ENCODE data around the gene NOX5. TPM values are rescaled to one million over a fixed set of nuclear protein-coding genes. Genes with fewer than 3 reads are reported as not detected.

NOX5 gene
- polyA plus RNA-seq, 3 donors = 0.38 to 0.43 (median 0.40) TPM

GRCh38 chr15:69017978-69018377 is 3.5 kb downstream of the NOX5 start:
- no peak for DNase-seq (ENCODE audit: low read depth in 3 of 3, low spot score in 2 of 3)

GRCh38 chr15:69018951-69019350 is 4.5 kb downstream of the NOX5 start:
- no peak for DNase-seq (ENCODE audit: low read depth in 3 of 3, low spot score in 2 of 3)

GRCh38 chr15:69021895-69022294 is 7.4 kb downstream of the NOX5 start:
- no peak for DNase-seq (ENCODE audit: low read depth in 3 of 3, low spot score in 2 of 3)

GRCh38 chr15:69025320-69025719 is 10.8 kb downstream of the NOX5 start:
- no peak for DNase-seq (ENCODE audit: low read depth in 3 of 3, low spot score in 2 of 3)

DNA sequence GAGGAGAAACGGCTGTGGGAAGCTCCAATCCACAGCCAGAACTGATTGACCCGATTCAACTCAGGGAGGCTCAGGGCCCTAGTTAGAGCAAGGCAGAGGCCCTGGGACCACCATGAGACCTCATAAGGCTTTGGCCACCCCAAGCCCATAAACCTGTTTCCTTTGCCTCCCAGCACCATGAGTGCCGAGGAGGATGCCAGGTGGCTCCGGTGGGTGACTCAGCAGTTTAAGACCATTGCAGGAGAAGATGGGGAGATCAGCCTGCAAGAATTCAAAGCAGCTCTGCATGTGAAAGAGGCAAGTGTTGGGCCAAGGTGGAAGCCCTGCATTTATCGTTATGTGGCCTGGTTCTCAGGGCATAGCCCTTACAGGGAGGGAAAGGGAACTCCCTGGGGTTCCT is 11.9 kb downstream of the NOX5 start:
- no peak for DNase-seq (ENCODE audit: low read depth in 3 of 3, low spot score in 2 of 3)

DNA sequence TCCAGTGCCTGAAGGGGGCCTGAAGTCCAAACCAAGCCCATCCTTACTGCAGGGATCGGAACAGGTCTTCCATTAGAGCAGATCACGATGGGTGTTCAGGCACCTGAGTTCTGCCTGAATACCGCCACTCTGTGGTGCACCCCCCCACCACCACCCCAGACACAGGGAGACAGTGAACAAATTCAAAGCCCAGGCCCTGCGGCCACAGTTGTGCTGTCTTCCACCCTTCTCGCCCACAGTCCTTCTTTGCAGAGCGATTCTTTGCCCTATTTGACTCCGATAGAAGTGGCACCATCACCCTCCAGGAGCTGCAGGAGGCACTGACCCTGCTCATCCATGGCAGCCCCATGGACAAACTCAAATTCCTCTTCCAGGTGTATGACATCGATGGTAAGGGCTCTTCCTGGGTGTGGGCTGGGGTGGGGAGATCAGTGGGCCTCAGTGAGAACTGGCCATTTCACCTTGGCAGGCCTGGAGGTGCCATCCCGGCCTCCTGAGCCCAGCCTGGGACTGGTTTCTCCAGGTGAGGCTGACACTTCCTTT is 13.6 kb downstream of the NOX5 start:
- DNase-seq (ENCODE audit: low read depth in 3 of 3, low spot score in 2 of 3) = no peak

DNA sequence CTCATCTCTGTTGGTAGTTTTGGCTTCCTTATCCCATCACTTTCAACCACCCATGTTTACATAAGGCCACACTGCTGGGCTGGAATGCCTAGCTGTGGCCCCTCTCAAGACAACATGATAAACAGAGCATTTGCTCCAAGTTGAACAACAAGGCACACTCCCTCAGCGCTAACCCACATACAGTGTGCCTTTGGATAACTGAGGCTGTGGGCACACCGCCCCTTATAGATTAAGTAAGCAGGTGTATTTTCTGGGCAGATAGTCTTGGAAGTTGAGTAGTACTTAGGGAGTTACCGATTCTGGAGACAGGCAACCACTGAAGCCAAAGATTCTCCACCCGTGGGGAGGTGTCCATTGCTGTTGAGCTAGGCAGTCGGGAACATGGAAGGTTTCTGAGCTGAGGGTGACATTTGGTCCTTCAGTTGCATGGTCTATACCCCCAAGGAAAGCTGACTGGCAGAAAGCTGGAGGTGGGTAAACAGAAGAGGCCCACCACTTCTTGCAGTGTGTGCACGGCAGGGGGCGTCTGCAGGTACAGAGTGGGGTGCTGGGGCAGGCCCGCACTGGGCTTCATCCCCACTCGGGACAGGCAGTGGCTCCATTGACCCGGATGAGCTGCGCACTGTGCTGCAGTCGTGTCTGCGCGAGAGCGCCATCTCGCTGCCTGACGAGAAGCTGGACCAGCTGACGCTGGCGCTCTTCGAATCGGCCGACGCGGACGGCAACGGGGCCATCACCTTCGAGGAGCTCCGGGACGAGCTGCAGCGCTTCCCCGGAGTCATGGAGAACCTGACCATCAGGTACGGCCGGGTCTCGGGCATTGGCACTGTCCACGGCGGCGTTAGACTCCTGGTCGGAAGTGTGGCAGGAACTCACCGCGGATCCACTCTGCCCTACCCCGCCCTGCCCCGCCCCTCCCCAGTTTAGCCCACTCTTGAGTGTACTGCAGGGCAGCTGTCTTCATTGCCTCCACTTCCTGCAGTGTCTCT is 16.8 kb downstream of the NOX5 start:
- DNase-seq (ENCODE audit: low read depth in 3 of 3, low spot score in 2 of 3) = peak in 1 of 3 donors; percentile 38

DNA sequence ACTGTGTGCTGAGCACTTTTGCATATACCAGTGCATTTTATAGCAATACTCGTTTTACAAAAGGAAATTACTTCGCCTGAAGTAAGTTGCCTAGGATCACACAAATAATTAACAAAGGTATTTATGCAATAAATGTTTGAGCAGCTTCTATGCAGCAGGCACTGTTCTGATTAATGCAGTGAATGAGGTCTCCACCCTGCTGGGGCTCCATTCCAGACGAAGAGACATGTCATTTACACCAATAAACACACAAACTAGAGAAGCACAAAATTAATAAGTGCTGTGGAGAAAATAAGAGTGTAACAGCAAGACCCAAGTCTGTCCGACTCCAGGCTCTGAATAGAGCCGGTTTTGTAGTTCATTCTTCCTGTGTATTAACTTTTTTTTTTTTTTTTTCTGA is 17.5 kb downstream of the NOX5 start:
- DNase-seq (ENCODE audit: low read depth in 3 of 3, low spot score in 2 of 3) = no peak

DNA sequence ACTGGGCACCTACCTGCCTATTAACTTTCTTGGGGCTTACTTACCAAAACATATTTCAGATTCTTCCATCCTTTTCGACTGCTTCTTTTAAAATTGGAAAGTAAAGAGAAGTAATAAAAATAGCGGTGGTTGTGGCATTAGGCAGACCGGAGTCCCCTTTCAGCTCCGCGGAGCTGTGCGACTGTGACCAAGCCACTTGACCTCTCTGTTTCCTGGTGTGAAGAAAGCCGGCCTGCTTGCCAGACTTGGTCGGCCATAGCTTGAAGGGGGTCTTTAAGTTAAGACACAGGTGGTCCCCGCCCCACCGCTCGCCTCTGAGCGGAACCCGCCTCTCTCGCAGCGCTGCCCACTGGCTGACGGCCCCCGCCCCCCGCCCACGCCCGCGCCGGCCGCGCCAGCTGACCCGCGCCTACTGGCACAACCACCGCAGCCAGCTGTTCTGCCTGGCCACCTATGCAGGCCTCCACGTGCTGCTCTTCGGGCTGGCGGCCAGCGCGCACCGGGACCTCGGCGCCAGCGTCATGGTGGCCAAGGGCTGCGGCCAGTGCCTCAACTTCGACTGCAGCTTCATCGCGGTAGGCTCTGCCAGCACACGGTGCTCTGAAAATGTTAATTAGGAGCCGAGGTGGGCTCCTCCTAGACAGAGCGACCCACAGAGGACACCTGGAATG is 18.3 kb downstream of the NOX5 start:
- DNase-seq (ENCODE audit: low read depth in 3 of 3, low spot score in 2 of 3) = no peak

DNA sequence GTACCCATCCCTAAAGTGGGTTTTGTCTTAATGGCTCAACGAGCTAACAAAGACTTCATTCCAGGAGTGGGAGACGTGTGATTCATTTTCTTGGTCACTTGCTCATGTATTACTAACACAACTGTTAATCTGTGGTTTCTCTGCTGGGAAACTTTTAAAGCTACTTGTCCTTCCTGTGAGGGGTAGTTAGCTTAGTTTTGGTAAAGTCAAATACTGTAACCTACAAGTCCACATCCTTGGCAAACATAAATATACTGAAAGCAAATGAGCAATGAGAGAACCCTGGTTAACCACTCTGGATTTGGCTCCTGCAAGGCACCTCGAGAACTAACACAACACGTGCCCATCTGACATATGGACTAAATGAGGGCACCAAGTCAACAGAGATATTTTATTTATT is 19.9 kb downstream of the NOX5 start:
- DNase-seq (ENCODE audit: low read depth in 3 of 3, low spot score in 2 of 3) = no peak

GRCh38 chr15:69035205-69035917 is 20.9 kb downstream of the NOX5 start:
- no peak for DNase-seq (ENCODE audit: low read depth in 3 of 3, low spot score in 2 of 3)

GRCh38 chr15:69035918-69036258 is 21.4 kb downstream of the NOX5 start:
- no peak for DNase-seq (ENCODE audit: low read depth in 3 of 3, low spot score in 2 of 3)

- no peak for DNase-seq (ENCODE audit: low read depth in 3 of 3, low spot score in 2 of 3)
Measured at GRCh38 chr15:69036826-69037225, 22.3 kb downstream of the NOX5 start.

DNA sequence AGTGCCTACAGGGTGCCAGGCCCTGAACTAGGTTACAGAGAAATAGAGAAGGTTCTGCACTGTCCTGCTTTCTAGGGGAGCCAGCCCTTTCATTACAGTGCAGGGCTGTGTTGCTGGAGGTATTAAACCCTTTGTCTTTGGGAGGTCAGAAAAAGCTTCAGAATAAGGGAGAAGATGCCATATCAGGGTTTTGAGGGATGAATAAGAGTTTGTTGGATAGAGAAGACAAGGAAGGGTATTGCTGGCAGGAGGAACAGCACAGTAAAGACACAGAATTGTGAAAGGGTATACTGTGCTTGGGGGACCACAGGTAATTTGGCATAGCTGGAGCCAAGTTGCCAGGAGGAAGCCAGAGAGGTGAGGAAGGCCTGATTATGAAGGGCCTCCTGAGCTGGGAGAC is 23.0 kb downstream of the NOX5 start:
- no peak for DNase-seq (ENCODE audit: low read depth in 3 of 3, low spot score in 2 of 3)

DNA sequence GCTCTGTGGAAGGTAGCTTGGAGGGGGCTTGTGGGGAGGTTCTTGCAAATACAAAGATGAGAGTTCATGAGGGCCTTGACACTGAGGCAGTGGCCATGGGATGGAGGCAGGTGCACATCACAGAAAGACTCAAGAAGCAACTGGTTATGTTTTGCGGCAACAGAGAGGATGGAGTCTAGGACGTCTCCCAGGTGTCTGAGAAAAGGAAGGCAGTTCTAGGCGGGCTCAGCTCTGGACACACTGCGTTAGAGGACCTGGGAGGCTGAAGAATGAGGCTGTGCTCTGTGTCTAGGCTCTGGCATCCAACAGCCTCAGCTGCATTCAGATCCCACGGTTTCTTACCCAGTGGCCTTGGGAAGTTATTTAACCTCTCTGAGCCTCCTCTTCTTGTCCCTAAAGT is 23.5 kb downstream of the NOX5 start:
- no peak for DNase-seq (ENCODE audit: low read depth in 3 of 3, low spot score in 2 of 3)

GRCh38 chr15:69038508-69038907 is 24.0 kb downstream of the NOX5 start:
- DNase-seq (ENCODE audit: low read depth in 3 of 3, low spot score in 2 of 3) = no peak

- DNase-seq (ENCODE audit: low read depth in 3 of 3, low spot score in 2 of 3) = no peak
Measured at GRCh38 chr15:69039516-69040225, 25.2 kb downstream of the NOX5 start.

GRCh38 chr15:69042531-69042930 is 28.0 kb downstream of the NOX5 start:
- no peak for DNase-seq (ENCODE audit: low read depth in 3 of 3, low spot score in 2 of 3)

DNA sequence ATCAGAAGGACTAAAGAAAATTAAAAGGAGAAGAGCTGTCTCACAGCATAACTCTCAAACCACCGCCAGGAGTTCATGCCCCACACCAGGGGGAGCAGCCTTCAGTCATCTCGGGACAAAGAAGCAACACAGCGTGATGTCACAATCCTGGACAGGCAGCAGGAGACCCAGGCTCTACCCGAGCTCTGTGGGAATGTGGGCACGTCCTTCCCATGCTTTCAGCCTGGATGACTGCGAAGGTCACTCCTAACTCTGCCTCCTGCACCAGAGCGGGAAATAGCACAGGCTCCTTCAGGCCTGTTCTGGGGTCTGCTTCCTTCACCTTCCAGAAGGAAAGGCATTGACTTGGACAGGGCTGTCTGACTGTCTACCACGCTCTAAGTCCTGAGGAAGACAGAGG is 31.3 kb downstream of the NOX5 start:
- no peak for DNase-seq (ENCODE audit: low read depth in 3 of 3, low spot score in 2 of 3)

- no peak for DNase-seq (ENCODE audit: low read depth in 3 of 3, low spot score in 2 of 3)
Measured at GRCh38 chr15:69046781-69047180, 32.3 kb downstream of the NOX5 start.

GRCh38 chr15:69049976-69050375 is 35.5 kb downstream of the NOX5 start:
- DNase-seq (ENCODE audit: low read depth in 3 of 3, low spot score in 2 of 3) = no peak
